ENCODE data around the gene PRPS1L1. TPM values are rescaled to one million over a fixed set of nuclear protein-coding genes. Genes with fewer than 3 reads are reported as not detected.
A peak's percentile ranks its signal among the peaks of the same experiment; 100 is the strongest.

The PRPS1L1 gene
- total RNA-seq, 1 donor from 2014 or later = not detected

GRCh38 chr7:17991866-17992648, 35.6 kb downstream of the PRPS1L1 start:
- H3K27me3 ChIP-seq = no peaks in the 10 kb centered on the region
- H3K9ac ChIP-seq = no peak overlapping the region
- H3K4me1 Mint-ChIP-seq = peaks cover 22% of the 10 kb centered on the region
- no peaks in the 10 kb centered on the region for H3K9me3 Mint-ChIP-seq
- no peaks in the 10 kb centered on the region for H4K20me1 ChIP-seq (ENCODE audit: low read depth)
- no peaks in the 10 kb centered on the region for H3K36me3 ChIP-seq
- peak; percentile 36 for DNase-seq (ENCODE audit: low spot score)
- H3F3A ChIP-seq (ENCODE audit: low read depth) = no peaks in the 10 kb centered on the region
- no peaks in the 10 kb centered on the region for H3K36me3 Mint-ChIP-seq
- H3K9me3 ChIP-seq (ENCODE audit: low read depth) = no peaks in the 10 kb centered on the region
- peaks cover 2% of the 10 kb centered on the region for H3K27me3 Mint-ChIP-seq (ENCODE audit: insufficient read depth, low read depth)
- H3K4me2 ChIP-seq = no peak overlapping the region
- H3K4me1 ChIP-seq = peaks cover 8% of the 10 kb centered on the region
- peak; percentile 57 for TF ChIP-seq CTCF (IDR thresholded peaks at IDR 0.05)
- TF ChIP-seq EZH2 (IDR thresholded peaks at IDR 0.05) = no peak
- TF ChIP-seq EZH2phosphoT487 (IDR thresholded peaks at IDR 0.05) = no peak
- H3K4me3 ChIP-seq = no peak overlapping the region
- peak overlapping the region; percentile 87 for H2AFZ ChIP-seq (replicated peaks)
- H3K27ac ChIP-seq = no peak overlapping the region
- peak overlapping the region; percentile 20 for H3K27ac Mint-ChIP-seq
- H3K79me2 ChIP-seq (ENCODE audit: low read depth) = no peaks in the 10 kb centered on the region
- no peak overlapping the region for H3K4me3 Mint-ChIP-seq

DNA sequence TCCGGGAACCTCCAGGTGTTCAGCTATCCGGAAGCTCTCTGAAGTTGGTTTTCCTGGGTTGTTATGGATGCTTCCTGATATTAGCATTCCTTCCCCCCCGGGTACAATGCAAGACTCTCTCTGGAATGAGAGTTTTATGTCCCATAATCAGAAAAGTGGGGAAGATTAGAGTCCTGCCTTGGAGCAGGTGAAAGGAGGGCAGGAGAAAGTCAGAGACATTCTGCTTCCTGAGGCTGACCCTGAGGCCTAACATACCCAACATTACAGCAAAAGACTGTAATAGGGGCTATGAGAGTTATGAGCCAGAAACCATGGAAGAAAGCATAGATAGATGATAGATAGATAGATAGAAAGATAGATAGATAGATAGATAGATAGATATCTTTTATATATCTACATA, 36.9 kb downstream of the PRPS1L1 start:
- H3K4me3 ChIP-seq = no peak overlapping the region
- Mint-ChIP-seq H3K9me3 (no peaks in the 10 kb centered on the region), H3K27ac (no peak overlapping the region), H3K4me3 (no peak overlapping the region), H3K36me3 (no peaks in the 10 kb centered on the region), H3K4me1 (peaks cover 22% of the 10 kb centered on the region), H3K27me3 (ENCODE audit: insufficient read depth, low read depth) (peaks cover 2% of the 10 kb centered on the region)
- no peak overlapping the region for H3K4me2 ChIP-seq
- H3K4me1 ChIP-seq = peaks cover 8% of the 10 kb centered on the region
- no peaks in the 10 kb centered on the region for H4K20me1 ChIP-seq (ENCODE audit: low read depth)
- TF ChIP-seq EZH2 (IDR thresholded peaks at IDR 0.05) (no peak), EZH2phosphoT487 (IDR thresholded peaks at IDR 0.05) (no peak), CTCF (IDR thresholded peaks at IDR 0.05) (no peak)
- H3K9me3 ChIP-seq (ENCODE audit: low read depth) = no peaks in the 10 kb centered on the region
- no peak overlapping the region for H3K9ac ChIP-seq
- H2AFZ ChIP-seq (replicated peaks) = no peak overlapping the region
- H3K27me3 ChIP-seq = no peaks in the 10 kb centered on the region
- no peak overlapping the region for H3K27ac ChIP-seq
- H3F3A ChIP-seq (ENCODE audit: low read depth) = no peaks in the 10 kb centered on the region
- H3K79me2 ChIP-seq (ENCODE audit: low read depth) = no peaks in the 10 kb centered on the region
- no peaks in the 10 kb centered on the region for H3K36me3 ChIP-seq
- DNase-seq (ENCODE audit: low spot score) = no peak

- Histone ChIP-seq H3K4me1 (peaks cover 5% of the 10 kb centered on the region), H3K27me3 (no peaks in the 10 kb centered on the region), H3K36me3 (no peaks in the 10 kb centered on the region), H3K9me3 (ENCODE audit: low read depth) (no peaks in the 10 kb centered on the region), H3K4me3 (no peak overlapping the region), H3F3A (ENCODE audit: low read depth) (no peaks in the 10 kb centered on the region), H3K9ac (no peak overlapping the region), H4K20me1 (ENCODE audit: low read depth) (no peaks in the 10 kb centered on the region), H3K27ac (no peak overlapping the region), H3K79me2 (ENCODE audit: low read depth) (no peaks in the 10 kb centered on the region), H2AFZ (replicated peaks) (no peak overlapping the region), H3K4me2 (no peak overlapping the region)
- Mint-ChIP-seq H3K36me3 (no peaks in the 10 kb centered on the region), H3K4me1 (peaks cover 15% of the 10 kb centered on the region), H3K27ac (no peak overlapping the region), H3K4me3 (no peak overlapping the region), H3K9me3 (no peaks in the 10 kb centered on the region), H3K27me3 (ENCODE audit: insufficient read depth, low read depth) (peaks cover 2% of the 10 kb centered on the region)
- no peak for TF ChIP-seq CTCF (IDR thresholded peaks at IDR 0.05)
- DNase-seq (ENCODE audit: low spot score) = no peak
Measured at GRCh38 chr7:17989546-17989945, 38.1 kb downstream of the PRPS1L1 start.

All from neural progenitor cell (in vitro differentiated cells).